CD4-positive, alpha-beta T cell treated with Interleukin-21 for 1 hour (primary cell): Measurements from ENCODE around the gene IPO8.

Source experiments
- DNase-seq: peaks from one replicate; pipeline ENCODE4 v3.0.0-alpha.2; 2020

Gene IPO8

GRCh38 chr12:30695199-30696102 lies at the start of gene IPO8:
Gene IPO8, minus strand, starts transcription at chr12:30695869. Its CDS starts 222 bp downstream, at chr12:30695647.
- peak; percentile 89 for DNase-seq

- DNase-seq = no peak
Observed at GRCh38 chr12:30744321-30744720, 48.7 kb upstream of the IPO8 start.

- DNase-seq = no peak
Observed at GRCh38 chr12:30740274-30740673, 44.6 kb upstream of the IPO8 start.

GRCh38 chr12:30739020-30739419 lies 43.4 kb upstream of the IPO8 start:
- DNase-seq = no peak

- DNase-seq = no peak
Observed at GRCh38 chr12:30732954-30733637, 37.4 kb upstream of the IPO8 start.

- DNase-seq = no peak
Observed at GRCh38 chr12:30730011-30730410, 34.3 kb upstream of the IPO8 start.

- no peak for DNase-seq
Observed at GRCh38 chr12:30729547-30729946, 33.9 kb upstream of the IPO8 start.

GRCh38 chr12:30726647-30727046 lies 31.0 kb upstream of the IPO8 start:
- no peak for DNase-seq

GRCh38 chr12:30725739-30726138 lies 30.1 kb upstream of the IPO8 start:
- DNase-seq = no peak

- DNase-seq = no peak
Observed at GRCh38 chr12:30719060-30719459, 23.4 kb upstream of the IPO8 start.

- DNase-seq = no peak
Observed at GRCh38 chr12:30707613-30708342, 12.1 kb upstream of the IPO8 start.

GRCh38 chr12:30706476-30706875 lies 10.8 kb upstream of the IPO8 start:
- no peak for DNase-seq

- DNase-seq = no peak
Observed at GRCh38 chr12:30701056-30701455, 5.4 kb upstream of the IPO8 start.

- no peak for DNase-seq
Observed at GRCh38 chr12:30700216-30700900, 4.7 kb upstream of the IPO8 start.

- no peak for DNase-seq
Observed at GRCh38 chr12:30698346-30698745, 2.7 kb upstream of the IPO8 start.

- no peak for DNase-seq
Observed at GRCh38 chr12:30696943-30697342, 1.3 kb upstream of the IPO8 start.

- DNase-seq = no peak
Observed at GRCh38 chr12:30696486-30696885, 817 bp upstream of the IPO8 start.

- no peak for DNase-seq
Observed at GRCh38 chr12:30696103-30696408, 387 bp upstream of the IPO8 start.

- no peak for DNase-seq
Observed at GRCh38 chr12:30694412-30695198, 1.1 kb downstream of the IPO8 start.

GRCh38 chr12:30692470-30692869 lies 3.2 kb downstream of the IPO8 start:
- DNase-seq = no peak

- DNase-seq = no peak
Observed at GRCh38 chr12:30691122-30691879, 4.4 kb downstream of the IPO8 start.
